NCI-H1105 treated with DMSO at 0.1 percent for 48 hours (cell line): ENCODE data around the gene ARNT2.
A peak's percentile ranks its signal among the peaks of the same experiment; 100 is the strongest.

Experiments used
- DNase-seq: peaks from one replicate; lab custom pipeline; 2025; lab: John Stamatoyannopoulos, UW

ARNT2 gene

GRCh38 chr15:80442728-80443403 lies 38.7 kb downstream of the ARNT2 start:
- DNase-seq, result no peak

GRCh38 chr15:80444680-80445251 lies 40.6 kb downstream of the ARNT2 start:
- DNase-seq, result no peak

- DNase-seq, result no peak
Measured at GRCh38 chr15:80445300-80446041, 41.3 kb downstream of the ARNT2 start.

GRCh38 chr15:80447077-80447476 lies 42.9 kb downstream of the ARNT2 start:
- no peak for DNase-seq

- no peak for DNase-seq
Measured at GRCh38 chr15:80449825-80450224, 45.6 kb downstream of the ARNT2 start.

GRCh38 chr15:80450811-80451321 lies 46.7 kb downstream of the ARNT2 start:
- no peak for DNase-seq

- no peak for DNase-seq
Measured at GRCh38 chr15:80452166-80452565, 48.0 kb downstream of the ARNT2 start.

- no peak for DNase-seq
Measured at GRCh38 chr15:80455051-80455648, 51.0 kb downstream of the ARNT2 start.

- DNase-seq, result peak; percentile 50
Measured at GRCh38 chr15:80455668-80456442, 51.7 kb downstream of the ARNT2 start.

- DNase-seq, result no peak
Measured at GRCh38 chr15:80456517-80457492, 52.6 kb downstream of the ARNT2 start.

- no peak for DNase-seq
Measured at GRCh38 chr15:80457896-80458295, 53.7 kb downstream of the ARNT2 start.

GRCh38 chr15:80458580-80458979 lies 54.4 kb downstream of the ARNT2 start:
- no peak for DNase-seq

- DNase-seq, result no peak
Measured at GRCh38 chr15:80459380-80459779, 55.2 kb downstream of the ARNT2 start.

GRCh38 chr15:80459818-80460217 lies 55.6 kb downstream of the ARNT2 start:
- no peak for DNase-seq

GRCh38 chr15:80461356-80462095 lies 57.3 kb downstream of the ARNT2 start:
- no peak for DNase-seq

GRCh38 chr15:80462111-80462510 lies 57.9 kb downstream of the ARNT2 start:
- no peak for DNase-seq

GRCh38 chr15:80462836-80463512 lies 58.8 kb downstream of the ARNT2 start:
- DNase-seq, result no peak

- DNase-seq, result no peak
Measured at GRCh38 chr15:80464951-80465625, 60.9 kb downstream of the ARNT2 start.

GRCh38 chr15:80465626-80466005 lies 61.4 kb downstream of the ARNT2 start:
- DNase-seq, result no peak
